ENCODE results near the gene HDC.

DNA sequence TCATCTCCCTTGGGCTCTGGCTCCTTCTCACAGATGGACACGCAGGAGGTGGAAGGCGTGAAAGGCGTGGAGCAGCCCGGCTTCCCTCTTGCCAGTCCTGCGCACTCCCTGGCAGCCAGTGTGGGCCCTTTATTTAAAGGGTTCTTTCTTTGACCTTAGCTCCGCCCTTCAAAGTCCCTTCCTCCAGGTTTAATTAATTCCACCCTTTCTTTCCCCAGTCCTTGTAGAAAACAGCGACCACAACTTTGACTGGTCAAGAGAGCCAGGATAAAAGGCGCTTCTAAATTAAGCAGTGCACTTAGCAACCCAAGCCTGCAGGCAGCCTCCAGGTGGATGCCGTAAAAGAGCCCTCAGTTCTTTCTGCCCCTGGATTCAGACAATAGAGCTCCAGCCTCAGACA is at the start of gene HDC:
- TF ChIP-seq, protein P1, sequence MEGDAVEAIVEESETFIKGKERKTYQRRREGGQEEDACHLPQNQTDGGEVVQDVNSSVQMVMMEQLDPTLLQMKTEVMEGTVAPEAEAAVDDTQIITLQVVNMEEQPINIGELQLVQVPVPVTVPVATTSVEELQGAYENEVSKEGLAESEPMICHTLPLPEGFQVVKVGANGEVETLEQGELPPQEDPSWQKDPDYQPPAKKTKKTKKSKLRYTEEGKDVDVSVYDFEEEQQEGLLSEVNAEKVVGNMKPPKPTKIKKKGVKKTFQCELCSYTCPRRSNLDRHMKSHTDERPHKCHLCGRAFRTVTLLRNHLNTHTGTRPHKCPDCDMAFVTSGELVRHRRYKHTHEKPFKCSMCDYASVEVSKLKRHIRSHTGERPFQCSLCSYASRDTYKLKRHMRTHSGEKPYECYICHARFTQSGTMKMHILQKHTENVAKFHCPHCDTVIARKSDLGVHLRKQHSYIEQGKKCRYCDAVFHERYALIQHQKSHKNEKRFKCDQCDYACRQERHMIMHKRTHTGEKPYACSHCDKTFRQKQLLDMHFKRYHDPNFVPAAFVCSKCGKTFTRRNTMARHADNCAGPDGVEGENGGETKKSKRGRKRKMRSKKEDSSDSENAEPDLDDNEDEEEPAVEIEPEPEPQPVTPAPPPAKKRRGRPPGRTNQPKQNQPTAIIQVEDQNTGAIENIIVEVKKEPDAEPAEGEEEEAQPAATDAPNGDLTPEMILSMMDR (IDR thresholded peaks at IDR 0.05) = no peak
- TF ChIP-seq POLR2A (IDR thresholded peaks at IDR 0.05) = no peak
- TF ChIP-seq EP300 (IDR thresholded peaks at IDR 0.05) = no peak
- no peak for TF ChIP-seq POLR2AphosphoS5 (IDR thresholded peaks at IDR 0.05)

Measured in sigmoid colon (tissue), 4 donors.